ENCODE data around the gene MYBPH.

The MYBPH gene

GRCh38 chr1:203178821-203179666, 3.4 kb upstream of the MYBPH start:
- DNase-seq (ENCODE audit: low spot score), result no peak

GRCh38 chr1:203178083-203178482, 2.5 kb upstream of the MYBPH start:
- no peak for DNase-seq (ENCODE audit: low spot score)

GRCh38 chr1:203177470-203178039, 1.9 kb upstream of the MYBPH start:
- no peak for DNase-seq (ENCODE audit: low spot score)

- DNase-seq (ENCODE audit: low spot score), result no peak
Observed at GRCh38 chr1:203177036-203177405, 1.4 kb upstream of the MYBPH start.

GRCh38 chr1:203176273-203177035, 828 bp upstream of the MYBPH start:
- no peak for DNase-seq (ENCODE audit: low spot score)

GRCh38 chr1:203175827-203176241, 208 bp upstream of the MYBPH start:
- DNase-seq (ENCODE audit: low spot score), result no peak

- no peak for DNase-seq (ENCODE audit: low spot score)
Observed at GRCh38 chr1:203174324-203174985, 1.2 kb downstream of the MYBPH start.

GRCh38 chr1:203173566-203173965, 2.1 kb downstream of the MYBPH start:
- no peak for DNase-seq (ENCODE audit: low spot score)

GRCh38 chr1:203173011-203173555, 2.5 kb downstream of the MYBPH start:
- DNase-seq (ENCODE audit: low spot score), result no peak

- peak; percentile 84 for DNase-seq (ENCODE audit: low spot score)
Observed at GRCh38 chr1:203172184-203173010, 3.2 kb downstream of the MYBPH start.

GRCh38 chr1:203171341-203172183, 4.1 kb downstream of the MYBPH start:
- no peak for DNase-seq (ENCODE audit: low spot score)

GRCh38 chr1:203170625-203171330, 4.8 kb downstream of the MYBPH start:
- DNase-seq (ENCODE audit: low spot score), result no peak

GRCh38 chr1:203169770-203170520, 5.7 kb downstream of the MYBPH start:
- DNase-seq (ENCODE audit: low spot score), result no peak

GRCh38 chr1:203168991-203169390, 6.6 kb downstream of the MYBPH start:
- no peak for DNase-seq (ENCODE audit: low spot score)

GRCh38 chr1:203168256-203168786, 7.3 kb downstream of the MYBPH start:
- DNase-seq (ENCODE audit: low spot score), result no peak

- no peak for DNase-seq (ENCODE audit: low spot score)
Observed at GRCh38 chr1:203167913-203168200, 7.8 kb downstream of the MYBPH start.

- no peak for DNase-seq (ENCODE audit: low spot score)
Observed at GRCh38 chr1:203167026-203167912, 8.4 kb downstream of the MYBPH start.
